Measurements from ENCODE around the gene CCDC171. TPM values are rescaled to one million over a fixed set of nuclear protein-coding genes. Genes with fewer than 3 reads are reported as not detected.

The CCDC171 gene
- total RNA-seq, 1 experiment from 2014 or later: 2.6 TPM

- TF ChIP-seq ZBTB33 (IDR thresholded peaks at IDR 0.05; ENCODE audit: extremely low read depth, insufficient replicate concordance, low read length) (no peak), RAD21 (IDR thresholded peaks at IDR 0.05; ENCODE audit: low read depth) (no peak), YY1 (IDR thresholded peaks at IDR 0.05; ENCODE audit: extremely low read depth, insufficient replicate concordance, low read depth, low read length) (no peak), POLR2AphosphoS5 (IDR thresholded peaks at IDR 0.05; ENCODE audit: low read depth, low read length) (no peak), SRF (IDR thresholded peaks at IDR 0.05; ENCODE audit: low read depth) (no peak), ZNF274 (IDR thresholded peaks at IDR 0.05; ENCODE audit: low read depth, low read length) (no peak), ELF1 (IDR thresholded peaks at IDR 0.05; ENCODE audit: borderline replicate concordance, low read depth) (no peak), SP1 (IDR thresholded peaks at IDR 0.05; ENCODE audit: low read depth) (no peak), ATF3 (IDR thresholded peaks at IDR 0.05) (no peak), MAX (IDR thresholded peaks at IDR 0.05) (no peak), TCF7L2 (IDR thresholded peaks at IDR 0.05; ENCODE audit: borderline replicate concordance, extremely low read depth, insufficient read depth, insufficient read length) (no peak), POLR2A (IDR thresholded peaks at IDR 0.05; ENCODE audit: borderline replicate concordance, extremely low read depth, insufficient read depth, insufficient read length) (no peak)
Measured at GRCh38 chr9:15867334-15867733, 314.5 kb downstream of the CCDC171 start (continued).

GRCh38 chr9:15867988-15868387 lies 315.1 kb downstream of the CCDC171 start:
- H4K20me1 ChIP-seq (ENCODE audit: insufficient read depth): no peaks in the 10 kb centered on the region
- no peak overlapping the region for H3K9ac ChIP-seq (ENCODE audit: low read length)
- no peaks in the 10 kb centered on the region for H3K9me3 ChIP-seq (ENCODE audit: control insufficient read depth in 1 of 2, insufficient read depth in 1 of 2, low read depth in 1 of 2, low read length in 2 of 2)
- CTCF ChIA-PET: no interaction called here
- intact Hi-C loops (cut with micrococcal nuclease): no loop called here
- no peak overlapping the region for H3K4me2 ChIP-seq (ENCODE audit: low read length)
- no peaks in the 10 kb centered on the region for H3K36me3 ChIP-seq (ENCODE audit: control insufficient read depth in 1 of 2, insufficient read depth in 2 of 2, low read length in 2 of 2)
- POLR2A ChIA-PET: no interaction called here
- no peaks in the 10 kb centered on the region for H3K27me3 ChIP-seq (ENCODE audit: insufficient read depth, low read length)
- H3K4me3 ChIP-seq (replicated peaks in 1 of 2; ENCODE audit: low read depth in 1 of 2, low read length in 2 of 2): no peak overlapping the region
- no TSS peak for BruUV-seq (replicated peaks)
- H3K79me2 ChIP-seq (ENCODE audit: insufficient read depth, low read length): no peaks in the 10 kb centered on the region
- no peak overlapping the region for H2AFZ ChIP-seq (ENCODE audit: low read depth, low read length, poor library complexity, severe bottlenecking)
- H3K9me2 ChIP-seq (ENCODE audit: insufficient read depth): no peaks in the 10 kb centered on the region
- DNase-seq (ENCODE audit: low read depth, low spot score): no peak
- H3K27ac ChIP-seq (ENCODE audit: low read depth, low read length): no peak overlapping the region
- RAD21 ChIA-PET (ENCODE audit: low non-redundant PET in 1 of 2, low total read pairs in 2 of 2, uncharacterized antibody in 2 of 2, unreplicated experiment in 2 of 2): no interaction called here
- no peaks in the 10 kb centered on the region for H3K4me1 ChIP-seq (ENCODE audit: control insufficient read depth in 1 of 2, insufficient read depth in 2 of 2, low read length in 2 of 2)
- no peak for ATAC-seq
- TF ChIP-seq REST (IDR thresholded peaks at IDR 0.05; ENCODE audit: low read depth) (no peak), ELF1 (IDR thresholded peaks at IDR 0.05; ENCODE audit: borderline replicate concordance, low read depth) (no peak), RAD21 (IDR thresholded peaks at IDR 0.05; ENCODE audit: low read depth) (no peak), POLR2AphosphoS5 (IDR thresholded peaks at IDR 0.05; ENCODE audit: low read depth, low read length) (no peak), EZH2 (IDR thresholded peaks at IDR 0.05) (no peak), YY1 (IDR thresholded peaks at IDR 0.05; ENCODE audit: extremely low read depth, insufficient replicate concordance, low read depth, low read length) (no peak), POLR2A (IDR thresholded peaks at IDR 0.05; ENCODE audit: borderline replicate concordance, extremely low read depth, insufficient read depth, insufficient read length) (no peak), ZBTB33 (IDR thresholded peaks at IDR 0.05; ENCODE audit: extremely low read depth, insufficient replicate concordance, low read length) (no peak)
